MM.1S (cell line): Measurements from ENCODE around the gene BIRC5.

Source experiments
- EZH2 ChIP-seq: fragments of 300-600 bp; sonication (generic); optimal IDR thresholded peaks from 2 replicates; pipeline ENCODE3; 2017; ENCODE audit warnings: low read depth, mild to moderate bottlenecking, antibody characterized with exemption, low read length, mixed read lengths
- TF ChIP-seq, protein P1 (sequence below): fragments of 300-600 bp; sonication (generic); IDR thresholded peaks from 2 replicates; pipeline ENCODE4 v1.5.1; 2016; ENCODE audit warnings: antibody characterized with exemption, low read length, mixed read lengths

DNA sequence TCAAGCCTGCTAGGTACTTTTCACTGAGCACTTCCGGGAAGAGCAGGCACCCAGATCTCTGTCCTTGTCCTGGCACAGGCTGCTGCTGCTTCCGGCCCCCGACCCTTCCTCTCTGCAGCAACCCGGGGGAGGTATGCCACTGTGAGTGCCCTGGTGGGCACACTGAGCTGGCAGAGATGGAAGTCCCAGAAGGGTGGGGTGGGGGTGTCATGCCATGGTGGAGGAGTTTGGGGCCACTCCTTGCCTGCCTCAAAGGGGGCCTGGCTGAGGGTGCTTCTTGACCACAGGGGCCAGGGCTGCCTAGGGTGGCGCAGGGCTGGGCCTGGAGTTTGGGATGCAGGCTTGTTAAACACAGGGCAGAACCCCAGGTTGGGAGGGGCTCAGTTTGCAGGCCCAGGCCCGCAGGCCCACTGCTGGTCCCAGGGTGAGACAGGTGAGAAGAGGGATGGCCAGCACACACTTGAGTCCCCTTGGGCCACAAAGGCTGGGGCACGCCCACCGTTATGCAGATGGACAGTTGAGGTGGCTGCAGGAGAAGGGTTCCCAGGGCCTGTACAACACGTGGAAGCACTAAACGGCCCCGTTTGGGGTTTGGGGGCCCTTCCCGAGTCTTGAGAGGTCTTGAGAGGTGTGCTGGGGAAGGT lies 26.1 kb downstream of the BIRC5 start:
- TF ChIP-seq, protein P1, sequence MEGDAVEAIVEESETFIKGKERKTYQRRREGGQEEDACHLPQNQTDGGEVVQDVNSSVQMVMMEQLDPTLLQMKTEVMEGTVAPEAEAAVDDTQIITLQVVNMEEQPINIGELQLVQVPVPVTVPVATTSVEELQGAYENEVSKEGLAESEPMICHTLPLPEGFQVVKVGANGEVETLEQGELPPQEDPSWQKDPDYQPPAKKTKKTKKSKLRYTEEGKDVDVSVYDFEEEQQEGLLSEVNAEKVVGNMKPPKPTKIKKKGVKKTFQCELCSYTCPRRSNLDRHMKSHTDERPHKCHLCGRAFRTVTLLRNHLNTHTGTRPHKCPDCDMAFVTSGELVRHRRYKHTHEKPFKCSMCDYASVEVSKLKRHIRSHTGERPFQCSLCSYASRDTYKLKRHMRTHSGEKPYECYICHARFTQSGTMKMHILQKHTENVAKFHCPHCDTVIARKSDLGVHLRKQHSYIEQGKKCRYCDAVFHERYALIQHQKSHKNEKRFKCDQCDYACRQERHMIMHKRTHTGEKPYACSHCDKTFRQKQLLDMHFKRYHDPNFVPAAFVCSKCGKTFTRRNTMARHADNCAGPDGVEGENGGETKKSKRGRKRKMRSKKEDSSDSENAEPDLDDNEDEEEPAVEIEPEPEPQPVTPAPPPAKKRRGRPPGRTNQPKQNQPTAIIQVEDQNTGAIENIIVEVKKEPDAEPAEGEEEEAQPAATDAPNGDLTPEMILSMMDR: no peak
- TF ChIP-seq EZH2: no peak
